Measurements from ENCODE around the gene RFWD3. TPM values are rescaled to one million over a fixed set of nuclear protein-coding genes. Genes with fewer than 3 reads are reported as not detected.

Gene RFWD3
- total and polyA plus RNA-seq, 2 of the 8 experiments (the other 6 are each of a cell fraction or from before 2014, with no cell fraction given): 67.1 to 114 TPM

DNA sequence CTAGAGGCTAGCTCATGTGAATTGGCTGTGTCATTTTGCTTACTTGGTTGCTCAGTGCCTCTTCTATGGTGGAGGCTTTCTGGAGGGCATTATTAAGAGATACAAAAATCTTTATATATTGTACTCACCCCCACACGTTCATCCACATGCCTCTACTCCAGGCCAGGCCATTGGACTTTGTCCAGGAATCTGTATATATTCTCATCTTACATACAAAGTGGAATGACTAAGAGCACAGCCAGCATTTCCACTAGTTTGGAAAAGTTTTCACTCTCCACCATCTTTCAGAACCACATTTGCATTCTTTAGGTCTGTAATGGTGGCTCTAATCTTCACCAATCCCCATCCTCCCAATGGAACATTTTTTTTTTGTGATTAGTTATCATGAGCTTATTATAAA, 55.0 kb downstream of the RFWD3 start:
- Histone ChIP-seq H3K4ac (replicated peaks; ENCODE audit: insufficient read length, low read depth, low read length) (no peak overlapping the region), H2BK120ac (replicated peaks; ENCODE audit: low read depth, low read length) (no peak overlapping the region), H4K5ac (ENCODE audit: insufficient read length, low read depth, low read length) (no peak overlapping the region), H4K8ac (ENCODE audit: extremely low read depth, insufficient read depth, low read length) (no peak overlapping the region), H2BK20ac (ENCODE audit: low read length) (no peak overlapping the region), H4K20me1 (replicated peaks in 1 of 2; ENCODE audit: control insufficient read depth in 1 of 2, insufficient read depth in 2 of 2, low read length in 2 of 2) (no peaks in the 10 kb centered on the region), H3K56ac (replicated peaks; ENCODE audit: insufficient read length, low read depth, low read length) (no peak overlapping the region), H3K18ac (ENCODE audit: extremely low read depth, low read length) (no peak overlapping the region), H3K4me2 (ENCODE audit: insufficient read depth in 1 of 2, low read depth in 2 of 2, low read length in 2 of 2) (no peak overlapping the region), H4K91ac (replicated peaks; ENCODE audit: insufficient read length, low read length) (no peak overlapping the region), H2AK5ac (ENCODE audit: low read depth, low read length) (no peak overlapping the region), H2BK15ac (ENCODE audit: low read length) (no peak overlapping the region), H3K14ac (ENCODE audit: insufficient read length) (no peak overlapping the region), H3K79me1 (ENCODE audit: low read depth, low read length) (no peaks in the 10 kb centered on the region), H3K36me3 (ENCODE audit: control insufficient read depth in 2 of 4, insufficient read depth in 4 of 4, low read length in 3 of 4) (no peaks in the 10 kb centered on the region; a peak in 2 of 8 replicates), H3K23me2 (ENCODE audit: low read depth, low read length) (peaks cover 2% of the 10 kb centered on the region; the same call in 1 of the 2 replicates), H3K27me3 (replicated peaks in 1 of 4; ENCODE audit: control insufficient read depth in 3 of 4, extremely low read depth in 1 of 4, insufficient read depth in 3 of 4, low read length in 3 of 4) (no peaks in the 10 kb centered on the region), H3K79me2 (ENCODE audit: control insufficient read depth in 1 of 2, insufficient read depth in 2 of 2, low read length in 2 of 2) (no peaks in the 10 kb centered on the region), H2BK12ac (ENCODE audit: low read depth, low read length) (no peak overlapping the region), H3K9me3 (ENCODE audit: insufficient read depth in 2 of 2, low read depth in 1 of 2, low read length in 1 of 2) (no peaks in the 10 kb centered on the region), H3K23ac (ENCODE audit: insufficient read length) (no peak overlapping the region), H3K27ac (ENCODE audit: low read depth, low read length) (no peak overlapping the region), H3K4me3 (ENCODE audit: extremely low read depth in 1 of 4, insufficient read depth in 2 of 4, low read depth in 3 of 4, low read length in 4 of 4) (no peak overlapping the region), H3K4me1 (replicated peaks in 1 of 4; ENCODE audit: control insufficient read depth in 3 of 4, insufficient read depth in 4 of 4, low read length in 3 of 4) (peaks cover 0 to 7% (median 6%) of the 10 kb centered on the region in 4 experiments; a peak in 3 of 7 replicates), H2AFZ (ENCODE audit: low read length) (no peak overlapping the region), H3K9ac (replicated peaks in 1 of 4; ENCODE audit: extremely low read depth in 1 of 4, low read depth in 3 of 4, low read length in 3 of 4) (no peak overlapping the region), H2BK5ac (ENCODE audit: low read depth, low read length) (no peak overlapping the region)
- no peak for TF ChIP-seq EGR1 (IDR thresholded peaks at IDR 0.05; ENCODE audit: borderline replicate concordance, low read depth, low read length)
- TF ChIP-seq, protein P1, sequence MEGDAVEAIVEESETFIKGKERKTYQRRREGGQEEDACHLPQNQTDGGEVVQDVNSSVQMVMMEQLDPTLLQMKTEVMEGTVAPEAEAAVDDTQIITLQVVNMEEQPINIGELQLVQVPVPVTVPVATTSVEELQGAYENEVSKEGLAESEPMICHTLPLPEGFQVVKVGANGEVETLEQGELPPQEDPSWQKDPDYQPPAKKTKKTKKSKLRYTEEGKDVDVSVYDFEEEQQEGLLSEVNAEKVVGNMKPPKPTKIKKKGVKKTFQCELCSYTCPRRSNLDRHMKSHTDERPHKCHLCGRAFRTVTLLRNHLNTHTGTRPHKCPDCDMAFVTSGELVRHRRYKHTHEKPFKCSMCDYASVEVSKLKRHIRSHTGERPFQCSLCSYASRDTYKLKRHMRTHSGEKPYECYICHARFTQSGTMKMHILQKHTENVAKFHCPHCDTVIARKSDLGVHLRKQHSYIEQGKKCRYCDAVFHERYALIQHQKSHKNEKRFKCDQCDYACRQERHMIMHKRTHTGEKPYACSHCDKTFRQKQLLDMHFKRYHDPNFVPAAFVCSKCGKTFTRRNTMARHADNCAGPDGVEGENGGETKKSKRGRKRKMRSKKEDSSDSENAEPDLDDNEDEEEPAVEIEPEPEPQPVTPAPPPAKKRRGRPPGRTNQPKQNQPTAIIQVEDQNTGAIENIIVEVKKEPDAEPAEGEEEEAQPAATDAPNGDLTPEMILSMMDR (IDR thresholded peaks at IDR 0.05; ENCODE audit: control extremely low read depth in 1 of 3, insufficient read depth in 1 of 3, low read depth in 1 of 3, low read length in 3 of 3): no peak
- TF ChIP-seq CBX5 (IDR thresholded peaks at IDR 0.05; ENCODE audit: low read depth, low read length): no peak
- no peak for TF ChIP-seq SAP30 (IDR thresholded peaks at IDR 0.05; ENCODE audit: insufficient read depth, insufficient replicate concordance, low read length)
- TF ChIP-seq NRF1 (IDR thresholded peaks at IDR 0.05; ENCODE audit: low read depth, low read length): no peak
- TF ChIP-seq SRF (IDR thresholded peaks at IDR 0.05; ENCODE audit: low read depth, low read length): no peak
- TF ChIP-seq SIX5 (IDR thresholded peaks at IDR 0.05; ENCODE audit: low read depth, low read length): no peak
- 80% methylated on average over 1 of the region's 1 CpG; no CpG with 5 or more reads in 1 of the 2 experiments for WGBS, 2 experiments (ENCODE audit: extremely low coverage in 1 of 2, insufficient coverage in 1 of 2, insufficient read length in 1 of 2, insufficient replicate concordance in 2 of 2, low coverage in 1 of 2, low lambda C conversion rate in 2 of 2, missing lambda C conversion rate in 1 of 2)
- POLR2A ChIA-PET (ENCODE audit: partially characterized antibody): interaction anchor here (0.8 to 1.2 kb wide), 3 partner anchors 9 to 14 kb away, joined by 3 read pairs; no protein-coding TSS in a partner anchor
- CTCF ChIA-PET (ENCODE audit: partially characterized antibody): interaction anchor here (0.5 to 1.5 kb wide), 4 partner anchors 11 to 119 kb away, joined by 3 to 7 read pairs (median 3); no protein-coding TSS in a partner anchor
- FAIRE-seq (no peak), DNase-seq (ENCODE audit: low read depth in 1 of 2, low spot score in 2 of 2) (no peak)

Data from H1 (cell line).